Smooth muscle cell (in vitro differentiated cells): ENCODE data around the gene PRDX4. TPM values are rescaled to one million over a fixed set of nuclear protein-coding genes. Genes with fewer than 3 reads are reported as not detected.
"Not testable (repeated sequence)": the region's sequence is repeated elsewhere in the genome, so short reads cannot be mapped to it uniquely, and the experiment has no call there.

ENCODE experiments used
- DNase-seq: peaks from one replicate; lab custom pipeline; 2025; ENCODE audit not compliant: unreplicated experiment; lab: John Stamatoyannopoulos, UW
- H2AFZ ChIP-seq: fragments of 200-600 bp; sonication (generic); 2 replicates; pipeline ENCODE4 v1.6.0; 2016; ENCODE audit warnings: antibody characterized with exemption, low read depth, mild to moderate bottlenecking
- H3F3A ChIP-seq: fragments of 200-600 bp; sonication (generic); 2 replicates; pipeline ENCODE4 v1.6.0; 2017; ENCODE audit warnings: antibody characterized with exemption, low read depth
- H3K27ac ChIP-seq: fragments of 200-600 bp; sonication (generic); 2 replicates; pipeline ENCODE4 v1.5.1; 2016; ENCODE audit warnings: low read depth, mild to moderate bottlenecking
- H3K27me3 ChIP-seq: fragments of 200-600 bp; sonication (generic); 2 replicates; pipeline ENCODE4 v1.6.1; 2016; ENCODE audit warnings: low read depth, mild to moderate bottlenecking
- H3K36me3 ChIP-seq: fragments of 200-600 bp; sonication (generic); 2 replicates; pipeline ENCODE4 v1.5.1; 2016; ENCODE audit warnings: low read depth
- H3K4me1 ChIP-seq: fragments of 200-600 bp; sonication (generic); 2 replicates; pipeline ENCODE4 v1.5.1; 2016; ENCODE audit warnings: low read depth
- H3K4me2 ChIP-seq: fragments of 200-600 bp; sonication (generic); 2 replicates; pipeline ENCODE4 v1.6.0; 2016; ENCODE audit warnings: mild to moderate bottlenecking
- H3K4me3 ChIP-seq: fragments of 200-600 bp; sonication (generic); 2 replicates; pipeline ENCODE4 v1.5.1; 2016; ENCODE audit warnings: mild to moderate bottlenecking
- H3K79me2 ChIP-seq: fragments of 200-600 bp; sonication (generic); 2 replicates; pipeline ENCODE4 v1.6.0; 2016; ENCODE audit warnings: low read depth, mild to moderate bottlenecking
- H3K9ac ChIP-seq: fragments of 200-600 bp; sonication (generic); 2 replicates; pipeline ENCODE4 v1.6.0; 2016; ENCODE audit warnings: low read depth
- H3K9me3 ChIP-seq: fragments of 200-600 bp; sonication (generic); replicated peaks from 2 replicates; pipeline ENCODE4 v1.5.1; 2016; ENCODE audit warnings: low read depth
- H4K20me1 ChIP-seq: fragments of 200-600 bp; sonication (generic); 2 replicates; pipeline ENCODE4 v1.6.0; 2016; ENCODE audit warnings: low read depth
- CTCF ChIP-seq: fragments of 200-600 bp; sonication (generic); IDR thresholded peaks from 2 replicates; pipeline ENCODE4 v1.5.1; 2017; ENCODE audit warnings: borderline replicate concordance, mild to moderate bottlenecking, antibody characterized with exemption; ENCODE audit not compliant: insufficient read depth, poor library complexity, severe bottlenecking
- WGBS: methylation state at CpG from one replicate; pipeline ENCODE4 v1.1.7; 2016; ENCODE audit warnings: low lambda C conversion rate; 5-methylcytosine and 5-hydroxymethylcytosine counted together
- polyA plus RNA-seq: library from polyadenylated mRNA; unstranded; fragments of >200 nt; fragmentation: Nextera tagmentation; extraction: Ambion mirVana; gene quantifications from 2 replicates; pipeline ENCODE4 v1.2.1, GENCODE V29; 2016
- total RNA-seq: library from RNA; depleted of rRNA; stranded (reverse); fragments of >200 nt; gene quantifications from 2 replicates; pipeline ENCODE4 v1.2.3, GENCODE V29; 2014

PRDX4 gene
- total and polyA plus RNA-seq, 2 experiments from 2014 or later = 768 to 868 TPM

DNA sequence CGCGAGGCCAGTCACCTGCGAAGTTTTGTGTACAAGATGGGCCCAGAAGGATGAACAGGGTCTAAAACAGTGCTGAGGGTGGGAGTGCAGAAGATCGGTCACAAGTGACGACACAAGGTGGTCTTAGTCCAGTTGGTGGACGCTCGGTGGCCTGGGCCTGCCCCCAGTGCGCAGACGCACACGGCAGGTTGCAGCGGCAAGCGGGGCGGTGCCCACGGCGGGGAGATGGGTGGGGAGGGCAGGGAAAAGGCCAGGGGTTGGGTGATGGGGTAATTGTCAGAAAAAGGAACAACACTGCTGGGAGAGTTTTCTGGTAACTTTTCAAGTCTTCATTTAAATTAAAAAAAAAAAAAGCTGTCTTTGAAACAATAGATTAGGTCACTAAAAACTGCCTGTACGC, 1.0 kb upstream of the PRDX4 start:
- peaks cover 35% of the 10 kb centered on the region for H3K79me2 ChIP-seq
- no peaks in the 10 kb centered on the region for H3K9me3 ChIP-seq
- H3K27ac ChIP-seq = peak overlapping the region; percentile 91
- peak overlapping the region; percentile 88 for H3K4me2 ChIP-seq
- H3K9ac ChIP-seq = no peak overlapping the region
- peak overlapping the region; percentile 98 for H2AFZ ChIP-seq
- H3F3A ChIP-seq = peaks cover 5% of the 10 kb centered on the region
- no peak for TF ChIP-seq CTCF
- no peaks in the 10 kb centered on the region for H3K36me3 ChIP-seq
- H4K20me1 ChIP-seq = peaks cover 7% of the 10 kb centered on the region
- H3K27me3 ChIP-seq = no peaks in the 10 kb centered on the region
- H3K4me1 ChIP-seq = peaks cover 14% of the 10 kb centered on the region
- no peak for DNase-seq
- WGBS = 97% methylated on average over 16 of the region's 16 CpGs
- H3K4me3 ChIP-seq = no peak overlapping the region

- Histone ChIP-seq H2AFZ (peak overlapping the region; percentile 92), H3K4me3 (peak overlapping the region; percentile 81), H3K9me3 (no peaks in the 10 kb centered on the region), H3K4me1 (peaks cover 14% of the 10 kb centered on the region), H3K79me2 (peaks cover 37% of the 10 kb centered on the region), H3K4me2 (peak overlapping the region; percentile 88), H3K9ac (peak overlapping the region; percentile 76), H4K20me1 (peaks cover 7% of the 10 kb centered on the region), H3K27ac (peak overlapping the region; percentile 91), H3K36me3 (peaks cover 11% of the 10 kb centered on the region), H3K27me3 (no peaks in the 10 kb centered on the region), H3F3A (peaks cover 5% of the 10 kb centered on the region)
- no peak for DNase-seq
- 8% methylated on average over 3 of the region's 3 CpGs for WGBS
- TF ChIP-seq CTCF = no peak
These were observed 1.0 kb downstream of the PRDX4 start for GRCh38 chrX:23668335-23668734.

- H3K27me3 ChIP-seq = no peaks in the 10 kb centered on the region
- peaks cover 37% of the 10 kb centered on the region for H3K79me2 ChIP-seq
- no peak for DNase-seq
- no peak for TF ChIP-seq CTCF
- H3K4me1 ChIP-seq = peaks cover 14% of the 10 kb centered on the region
- no peaks in the 10 kb centered on the region for H3K9me3 ChIP-seq
- H3K27ac ChIP-seq = no peak overlapping the region
- no peak overlapping the region for H3K9ac ChIP-seq
- WGBS = 94% methylated on average over 1 of the region's 1 CpG
- no peak overlapping the region for H3K4me3 ChIP-seq
- H2AFZ ChIP-seq = no peak overlapping the region
- H3K4me2 ChIP-seq = peak overlapping the region; percentile 88
- H3F3A ChIP-seq = peaks cover 5% of the 10 kb centered on the region
- H3K36me3 ChIP-seq = peaks cover 20% of the 10 kb centered on the region
- H4K20me1 ChIP-seq = peaks cover 7% of the 10 kb centered on the region
These were observed 3.2 kb downstream of the PRDX4 start for GRCh38 chrX:23670528-23670927.

GRCh38 chrX:23673108-23673507, 5.8 kb downstream of the PRDX4 start:
- Histone ChIP-seq H3K79me2 (peaks cover 30% of the 10 kb centered on the region), H4K20me1 (peaks cover 7% of the 10 kb centered on the region), H3K27ac (no peak overlapping the region), H3K27me3 (no peaks in the 10 kb centered on the region), H3K9ac (no peak overlapping the region), H2AFZ (no peak overlapping the region), H3F3A (no peaks in the 10 kb centered on the region), H3K4me2 (no peak overlapping the region), H3K9me3 (no peaks in the 10 kb centered on the region), H3K4me3 (no peak overlapping the region), H3K36me3 (peaks cover 32% of the 10 kb centered on the region), H3K4me1 (peaks cover 8% of the 10 kb centered on the region)
- no peak for TF ChIP-seq CTCF
- 91% methylated on average over 3 of the region's 3 CpGs for WGBS
- DNase-seq = no peak

- not testable (repeated sequence) for H3K27ac ChIP-seq, H4K20me1 ChIP-seq, H2AFZ ChIP-seq, DNase-seq, H3K4me3 ChIP-seq, H3K9ac ChIP-seq, H3K4me2 ChIP-seq, H3K4me1 ChIP-seq, H3K79me2 ChIP-seq, H3K27me3 ChIP-seq, H3F3A ChIP-seq, H3K9me3 ChIP-seq
- H3K36me3 ChIP-seq = peaks cover 41% of the 10 kb centered on the region
- WGBS = 93% methylated on average over 3 of the region's 3 CpGs
These were observed 9.2 kb downstream of the PRDX4 start for GRCh38 chrX:23676486-23676885.
